Measurements from ENCODE around the gene MYD88.

GRCh38 chr3:38112378-38112761 lies 26.1 kb upstream of the MYD88 start:
- no peak for TF ChIP-seq CTCF (IDR thresholded peaks at IDR 0.05)
- no peak for TF ChIP-seq POLR2A (IDR thresholded peaks at IDR 0.05)
